Esophagus squamous epithelium (tissue), 4 donors: ENCODE data around the gene ALS2.

Experiments
- CTCF ChIP-seq, 6 experiments: fragments of 450-650 bp in 4 of 6; fragments of 200-600 bp in 2 of 6; sonication (generic) in 2 of 6; IDR thresholded peaks; one replicate each; pipeline ENCODE4 v1.5.1; 2016 to 2019; ENCODE audit warnings: antibody characterized with exemption in 6 of 6, mild to moderate bottlenecking in 4 of 6, moderate library complexity in 4 of 6
- POLR2A ChIP-seq, 4 donors: fragments of 450-650 bp; IDR thresholded peaks; one replicate each; pipeline ENCODE4 v1.6.1; 2017; ENCODE audit warnings: antibody characterized with exemption in 4 of 4, mild to moderate bottlenecking in 4 of 4, moderate library complexity in 3 of 4

GRCh38 chr2:201653221-201653620 is 127.5 kb downstream of the ALS2 start:
- no peak for TF ChIP-seq CTCF (IDR thresholded peaks at IDR 0.05)
- TF ChIP-seq POLR2A (IDR thresholded peaks at IDR 0.05), result no peak
